Measurements from ENCODE around the gene FOXD1.
A peak's percentile ranks its signal among the peaks of the same experiment; 100 is the strongest.

FOXD1 gene

DNA sequence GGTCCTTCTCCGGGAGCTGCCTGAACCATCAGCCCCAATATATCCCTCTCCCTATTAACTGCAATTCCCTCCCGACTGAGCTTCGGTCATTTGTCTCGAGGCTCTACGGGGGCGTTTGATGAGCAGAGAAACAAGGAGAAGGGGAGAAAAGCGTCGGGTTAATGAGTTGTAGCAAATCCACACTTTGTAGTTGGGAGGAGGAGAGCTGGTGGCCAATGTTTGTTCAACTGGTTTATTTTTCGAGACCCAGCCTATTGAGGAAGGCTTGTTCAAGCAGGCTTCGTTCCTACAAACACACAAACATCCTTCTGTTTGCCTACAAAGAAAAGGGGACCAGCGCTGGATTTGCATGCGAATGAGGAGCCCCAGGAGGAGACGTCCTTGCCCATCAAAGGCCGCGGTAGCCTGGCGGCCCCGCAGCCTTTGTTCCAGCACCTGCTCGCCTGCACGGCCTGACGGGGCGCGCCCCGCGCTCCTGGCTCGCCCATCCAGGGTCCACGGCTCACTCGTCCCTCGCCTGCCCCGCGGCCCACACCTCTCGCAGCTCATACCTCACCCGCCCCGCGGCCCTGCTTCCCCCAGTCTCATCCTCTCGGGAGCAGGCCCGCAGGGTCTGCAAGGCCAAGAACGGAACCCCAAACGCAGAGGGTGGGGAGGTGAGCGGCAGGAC, 4.6 kb downstream of the FOXD1 start:
- no peak overlapping the region for H3K27ac Mint-ChIP-seq (ENCODE audit: low read depth)
- DNase-seq (ENCODE audit: low spot score in 2 of 2) (no peak), ATAC-seq (replicated peaks; ENCODE audit: extremely low read depth, poor library complexity, severe bottlenecking) (no peak)
- H3K4me3 Mint-ChIP-seq: peak overlapping the region; percentile 18
- peaks cover 21% of the 10 kb centered on the region for H3K36me3 Mint-ChIP-seq (ENCODE audit: insufficient read depth)
- peaks cover 6% of the 10 kb centered on the region for H3K4me1 Mint-ChIP-seq
- peaks cover 75% of the 10 kb centered on the region for H3K27me3 Mint-ChIP-seq
- H3K9me3 Mint-ChIP-seq: no peaks in the 10 kb centered on the region

DNA sequence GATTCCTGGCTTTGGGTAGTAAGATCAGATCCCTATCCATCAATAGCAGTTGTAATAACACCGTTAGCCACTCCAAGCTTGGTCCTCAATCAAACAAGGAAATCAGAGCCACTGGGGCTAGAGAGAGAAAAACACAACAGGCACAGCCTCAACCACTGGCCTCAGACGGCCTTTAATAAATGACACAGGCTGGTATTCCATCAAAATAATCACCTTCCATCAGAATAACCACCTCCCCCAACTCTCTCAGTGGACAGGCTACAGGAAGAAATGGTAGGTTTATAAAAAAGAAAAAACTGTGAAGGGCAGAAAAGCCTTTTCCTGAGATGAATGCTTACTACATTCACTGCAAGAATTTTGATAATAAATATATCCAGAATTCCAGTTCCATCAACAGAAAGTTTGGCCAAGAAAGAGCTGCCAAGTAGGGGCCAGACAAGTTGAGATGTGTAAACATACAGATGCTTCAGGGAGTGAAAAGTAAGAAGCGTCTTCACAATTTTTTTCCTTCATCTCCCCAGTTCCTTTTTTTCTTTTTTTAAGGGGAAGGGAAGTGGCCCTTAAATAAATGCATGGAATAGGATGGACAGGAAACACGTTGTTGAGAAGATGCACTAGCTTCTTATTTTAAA, 5.5 kb downstream of the FOXD1 start:
- H3K36me3 Mint-ChIP-seq (ENCODE audit: insufficient read depth): peaks cover 16% of the 10 kb centered on the region
- DNase-seq (ENCODE audit: low spot score in 2 of 2) (no peak), ATAC-seq (replicated peaks; ENCODE audit: extremely low read depth, poor library complexity, severe bottlenecking) (no peak)
- no peaks in the 10 kb centered on the region for H3K9me3 Mint-ChIP-seq
- H3K27me3 Mint-ChIP-seq: peaks cover 78% of the 10 kb centered on the region
- H3K4me3 Mint-ChIP-seq: no peak overlapping the region
- H3K27ac Mint-ChIP-seq (ENCODE audit: low read depth): no peak overlapping the region
- H3K4me1 Mint-ChIP-seq: no peaks in the 10 kb centered on the region

DNA sequence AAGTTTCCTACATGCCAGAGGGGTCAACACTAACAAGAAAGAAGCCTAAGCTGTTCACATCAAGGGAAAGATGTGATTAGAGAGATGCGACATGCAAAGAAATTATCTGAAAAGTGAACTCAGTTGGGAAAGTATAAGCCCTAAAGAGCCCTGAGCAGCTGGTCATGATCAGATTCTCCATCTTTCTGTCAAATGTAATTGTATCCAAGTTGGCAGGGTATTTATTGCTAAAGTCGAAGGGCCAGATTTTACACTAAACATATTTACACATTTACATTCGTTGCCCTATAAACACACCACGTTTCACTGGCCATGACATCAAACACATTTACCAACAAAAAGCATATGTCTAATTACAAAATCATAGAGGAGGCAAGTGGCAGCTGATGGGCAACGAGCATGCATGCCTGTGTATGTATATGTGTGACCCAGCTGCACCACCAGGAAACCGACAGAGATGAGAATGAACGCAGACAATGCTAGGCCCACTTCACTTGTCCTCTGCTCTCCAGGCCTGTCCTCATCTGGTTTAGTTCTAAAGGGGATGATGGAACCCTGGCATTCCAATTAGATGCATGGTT, 6.3 kb downstream of the FOXD1 start:
- H3K27me3 Mint-ChIP-seq: peaks cover 86% of the 10 kb centered on the region
- no peak overlapping the region for H3K27ac Mint-ChIP-seq (ENCODE audit: low read depth)
- ATAC-seq (replicated peaks; ENCODE audit: extremely low read depth, poor library complexity, severe bottlenecking): no peak
- peaks cover 14% of the 10 kb centered on the region for H3K36me3 Mint-ChIP-seq (ENCODE audit: insufficient read depth)
- peaks cover under 1% of the 10 kb centered on the region for H3K4me1 Mint-ChIP-seq
- H3K4me3 Mint-ChIP-seq: no peak overlapping the region
- no peaks in the 10 kb centered on the region for H3K9me3 Mint-ChIP-seq
- DNase-seq (ENCODE audit: low spot score in 2 of 2): no peak

DNA sequence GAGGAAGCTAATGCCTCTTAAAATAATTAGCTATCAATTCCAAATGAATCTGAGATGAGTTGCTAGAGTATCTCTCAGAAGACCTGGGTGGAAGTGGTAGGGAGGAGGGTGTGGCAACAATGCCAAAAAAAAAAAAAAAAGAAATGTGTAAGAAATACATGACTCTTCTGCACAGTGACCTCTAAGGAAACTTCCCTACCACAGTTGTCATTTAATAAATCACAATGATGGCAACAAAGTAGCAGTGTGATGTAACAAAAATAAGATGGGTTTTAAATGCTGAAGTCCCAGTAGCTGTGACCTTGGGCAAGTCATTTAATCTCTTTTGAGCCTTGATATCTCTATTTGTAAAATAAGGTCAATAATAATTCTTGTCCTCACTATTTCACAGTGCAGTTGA, 7.2 kb downstream of the FOXD1 start:
- ATAC-seq (replicated peaks; ENCODE audit: extremely low read depth, poor library complexity, severe bottlenecking): no peak
- peaks cover 6% of the 10 kb centered on the region for H3K4me1 Mint-ChIP-seq
- H3K36me3 Mint-ChIP-seq (ENCODE audit: insufficient read depth): peaks cover 10% of the 10 kb centered on the region
- no peak for DNase-seq (ENCODE audit: low spot score in 2 of 2)
- H3K4me3 Mint-ChIP-seq: no peak overlapping the region
- no peaks in the 10 kb centered on the region for H3K9me3 Mint-ChIP-seq
- H3K27ac Mint-ChIP-seq (ENCODE audit: low read depth): no peak overlapping the region
- H3K27me3 Mint-ChIP-seq: peaks cover 95% of the 10 kb centered on the region

DNA sequence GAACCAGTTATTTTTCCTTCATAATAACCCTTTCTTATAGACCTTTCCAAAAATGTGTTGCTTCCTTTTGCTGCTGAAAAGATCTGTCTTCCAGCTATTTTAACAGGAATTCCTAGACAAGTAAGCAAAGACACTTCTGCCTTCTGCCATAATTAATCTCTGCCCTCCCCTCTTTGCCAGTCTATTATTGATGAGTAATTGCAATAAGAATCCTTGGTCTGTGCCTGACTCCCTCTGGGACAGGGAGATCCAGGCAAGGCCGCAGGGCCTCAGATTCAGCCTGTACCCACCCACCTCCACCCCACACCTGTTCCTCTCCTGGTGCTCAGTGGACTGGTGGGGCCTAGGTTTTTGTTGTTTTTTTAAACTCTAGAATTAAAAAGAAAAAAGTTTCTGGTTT, 8.3 kb downstream of the FOXD1 start:
- peaks cover 100% of the 10 kb centered on the region for H3K27me3 Mint-ChIP-seq

DNA sequence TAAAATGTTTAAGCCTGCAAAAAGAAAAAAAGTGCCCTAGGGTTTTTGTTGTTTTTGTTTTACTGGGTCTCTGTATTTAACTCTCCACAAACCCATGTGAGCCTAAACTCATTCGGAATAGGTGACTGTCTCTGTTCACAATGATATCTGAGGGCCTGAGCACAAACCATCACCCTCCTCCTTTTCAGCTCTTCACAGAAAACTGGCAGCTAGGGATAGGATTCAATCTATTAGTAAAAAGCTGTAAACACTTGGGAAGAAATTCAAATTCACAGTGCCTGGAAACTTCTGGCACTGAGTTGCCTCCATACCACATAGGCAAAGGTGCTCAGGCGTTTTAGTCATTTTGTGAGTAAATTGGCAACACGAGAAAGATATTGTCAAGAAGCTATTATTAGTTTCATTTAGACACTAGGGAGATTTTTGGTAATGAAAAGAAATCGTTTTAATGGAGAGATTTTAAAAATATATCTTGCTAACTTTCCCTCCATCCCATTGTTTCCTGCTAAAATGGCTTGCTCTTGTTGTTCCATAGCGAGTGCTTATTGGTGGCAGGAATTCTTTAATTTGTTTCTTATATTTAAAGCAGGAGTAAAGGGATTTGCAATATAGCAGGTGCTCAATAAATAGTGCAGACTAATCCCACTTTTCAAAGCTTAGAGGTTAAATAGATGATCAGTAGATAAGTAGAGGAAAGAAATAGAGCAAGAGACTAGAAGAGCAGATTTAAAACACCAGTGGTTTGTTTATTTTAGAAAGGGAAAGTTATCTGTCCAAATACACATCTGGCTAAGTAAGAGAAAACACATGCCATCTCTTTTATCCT, 9.7 kb downstream of the FOXD1 start:
- DNase-seq (ENCODE audit: low spot score in 2 of 2): no peak
- no peaks in the 10 kb centered on the region for H3K9me3 Mint-ChIP-seq
- no peak overlapping the region for H3K27ac Mint-ChIP-seq (ENCODE audit: low read depth)
- peaks cover 100% of the 10 kb centered on the region for H3K27me3 Mint-ChIP-seq
- peaks cover 6% of the 10 kb centered on the region for H3K4me1 Mint-ChIP-seq
- H3K4me3 Mint-ChIP-seq: no peak overlapping the region
- no peak for ATAC-seq (replicated peaks; ENCODE audit: extremely low read depth, poor library complexity, severe bottlenecking)
- peaks cover 8% of the 10 kb centered on the region for H3K36me3 Mint-ChIP-seq (ENCODE audit: insufficient read depth)

More for the DNA sequence above, 8.3 kb downstream of the FOXD1 start:
- DNase-seq (ENCODE audit: low spot score in 2 of 2) (no peak), ATAC-seq (replicated peaks; ENCODE audit: extremely low read depth, poor library complexity, severe bottlenecking) (no peak)
- H3K27ac Mint-ChIP-seq (ENCODE audit: low read depth): no peak overlapping the region
- peaks cover 15% of the 10 kb centered on the region for H3K36me3 Mint-ChIP-seq (ENCODE audit: insufficient read depth)
- no peaks in the 10 kb centered on the region for H3K9me3 Mint-ChIP-seq
- peaks cover 6% of the 10 kb centered on the region for H3K4me1 Mint-ChIP-seq
- H3K4me3 Mint-ChIP-seq: no peak overlapping the region

DNA sequence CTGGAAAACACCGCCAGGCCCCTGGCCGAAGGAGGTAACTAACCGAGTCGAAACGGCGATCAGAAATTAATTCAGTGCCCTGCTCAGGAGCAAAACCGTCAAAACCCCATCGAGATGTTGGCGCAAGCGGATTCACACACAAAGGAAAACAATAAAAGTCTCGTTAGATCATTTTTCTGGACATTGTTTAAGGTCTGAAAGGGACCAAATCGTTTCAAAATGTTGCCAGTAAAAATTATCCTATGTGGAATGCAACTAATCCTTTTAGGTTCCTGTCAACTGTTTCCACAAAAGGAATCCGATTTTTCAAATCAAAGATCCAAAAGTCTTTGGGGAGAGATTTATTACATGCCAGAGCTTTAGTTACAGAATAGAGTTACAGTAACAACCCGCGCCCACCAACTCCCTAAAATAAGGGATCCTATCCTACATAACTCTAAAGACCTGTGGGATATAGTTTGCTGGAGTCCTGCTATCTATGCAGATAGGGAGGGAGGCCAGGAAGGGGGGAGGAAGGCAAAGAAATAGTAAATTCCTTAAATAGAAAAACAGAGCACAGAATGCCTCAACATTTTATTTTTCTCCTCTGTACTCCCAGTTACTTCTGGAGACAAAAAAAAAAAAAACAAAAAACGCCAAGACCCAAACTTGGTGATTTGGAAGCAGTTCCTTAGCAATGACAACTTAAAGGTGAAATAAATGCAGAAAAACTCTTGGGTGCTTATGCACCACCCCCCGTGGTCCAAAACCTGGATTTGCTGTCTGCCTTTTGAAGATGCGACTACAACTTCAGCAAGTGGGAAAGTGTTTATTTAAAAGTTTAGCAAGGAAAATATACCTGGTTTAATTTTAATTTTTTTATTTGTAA, 10.6 kb downstream of the FOXD1 start:
- DNase-seq (ENCODE audit: low spot score in 2 of 2) (no peak), ATAC-seq (replicated peaks; ENCODE audit: extremely low read depth, poor library complexity, severe bottlenecking) (no peak)
- H3K27me3 Mint-ChIP-seq: peaks cover 100% of the 10 kb centered on the region
- no peak overlapping the region for H3K27ac Mint-ChIP-seq (ENCODE audit: low read depth)
- H3K9me3 Mint-ChIP-seq: no peaks in the 10 kb centered on the region
- peaks cover 6% of the 10 kb centered on the region for H3K4me1 Mint-ChIP-seq
- H3K36me3 Mint-ChIP-seq (ENCODE audit: insufficient read depth): peaks cover 8% of the 10 kb centered on the region
- H3K4me3 Mint-ChIP-seq: no peak overlapping the region

DNA sequence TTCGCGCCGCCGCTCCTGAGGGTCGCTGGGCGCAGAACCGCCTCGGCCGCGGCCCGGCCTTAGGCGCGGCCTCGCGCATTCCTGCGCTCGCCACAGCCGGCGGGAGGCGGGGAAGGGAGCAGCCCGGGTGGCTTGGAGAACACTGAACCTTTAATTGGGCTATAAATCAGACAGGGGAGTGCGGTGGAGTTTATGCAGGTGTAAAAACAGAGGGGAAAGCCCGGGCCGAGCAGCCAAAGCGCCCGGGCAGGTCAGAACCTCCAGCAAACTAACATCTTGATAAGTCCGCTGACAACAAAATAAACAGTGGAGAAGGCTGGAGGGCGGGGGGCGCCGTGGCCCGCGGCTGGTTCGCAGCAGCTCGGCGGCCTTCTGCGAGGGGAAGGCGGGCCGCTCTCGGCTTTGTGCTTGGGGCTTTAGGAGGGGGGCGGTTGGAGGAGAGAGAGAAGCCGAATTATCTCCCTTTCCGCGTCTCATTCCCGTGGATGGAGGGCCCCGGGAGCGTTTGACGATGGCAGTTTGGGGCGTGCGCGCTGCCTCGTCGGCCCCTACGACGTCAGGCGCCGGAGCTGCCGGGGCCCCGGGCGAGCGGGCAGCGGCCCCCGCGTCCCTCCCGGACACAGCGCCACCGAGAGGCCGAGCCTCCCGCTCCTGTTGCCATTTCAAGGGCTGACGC, 11.3 kb downstream of the FOXD1 start:
- no peak for ATAC-seq (replicated peaks; ENCODE audit: extremely low read depth, poor library complexity, severe bottlenecking)
- Mint-ChIP-seq H3K9me3 (no peaks in the 10 kb centered on the region), H3K27ac (ENCODE audit: low read depth) (peak overlapping the region; percentile 67), H3K27me3 (peaks cover 100% of the 10 kb centered on the region), H3K36me3 (ENCODE audit: insufficient read depth) (peaks cover 8% of the 10 kb centered on the region), H3K4me3 (peak overlapping the region; percentile 54), H3K4me1 (peaks cover 6% of the 10 kb centered on the region)
- DNase-seq (ENCODE audit: low spot score in 2 of 2): no peak

DNA sequence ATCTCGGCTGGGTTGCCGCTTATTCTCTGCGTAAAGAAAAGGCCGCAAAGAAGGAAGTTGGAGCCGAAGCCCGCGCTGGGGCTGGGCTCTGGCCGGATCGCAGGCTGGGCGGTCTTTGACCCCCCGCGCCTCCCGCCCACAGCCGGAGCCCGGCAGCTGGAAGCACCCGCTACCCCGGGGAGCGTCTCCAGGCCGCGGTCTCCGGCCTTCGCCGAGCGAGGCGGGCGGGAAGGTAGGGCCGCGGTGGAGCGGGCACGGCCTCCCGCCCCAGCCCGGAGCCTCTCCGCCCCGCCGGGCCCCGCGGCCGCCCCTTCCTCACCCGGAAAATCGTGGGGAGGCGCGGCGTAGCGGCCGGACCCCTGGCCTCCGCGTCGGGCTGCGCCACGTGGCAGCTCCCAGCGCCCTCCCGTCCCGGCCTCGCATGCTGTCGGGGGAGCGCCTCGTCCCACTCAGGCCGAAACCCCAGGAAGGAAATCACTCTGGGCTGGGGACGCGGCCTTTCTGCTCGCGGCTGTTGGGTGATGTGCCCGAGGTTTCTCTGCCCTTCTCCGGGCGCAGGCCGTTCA, 12.0 kb downstream of the FOXD1 start:
- DNase-seq (ENCODE audit: low spot score in 2 of 2): no peak
- peak overlapping the region; percentile 67 for H3K27ac Mint-ChIP-seq (ENCODE audit: low read depth)
- peak overlapping the region; percentile 54 for H3K4me3 Mint-ChIP-seq
- peaks cover 6% of the 10 kb centered on the region for H3K4me1 Mint-ChIP-seq
- H3K9me3 Mint-ChIP-seq: no peaks in the 10 kb centered on the region
- peaks cover 8% of the 10 kb centered on the region for H3K36me3 Mint-ChIP-seq (ENCODE audit: insufficient read depth)
- peaks cover 97% of the 10 kb centered on the region for H3K27me3 Mint-ChIP-seq
- no peak for ATAC-seq (replicated peaks; ENCODE audit: extremely low read depth, poor library complexity, severe bottlenecking)

DNA sequence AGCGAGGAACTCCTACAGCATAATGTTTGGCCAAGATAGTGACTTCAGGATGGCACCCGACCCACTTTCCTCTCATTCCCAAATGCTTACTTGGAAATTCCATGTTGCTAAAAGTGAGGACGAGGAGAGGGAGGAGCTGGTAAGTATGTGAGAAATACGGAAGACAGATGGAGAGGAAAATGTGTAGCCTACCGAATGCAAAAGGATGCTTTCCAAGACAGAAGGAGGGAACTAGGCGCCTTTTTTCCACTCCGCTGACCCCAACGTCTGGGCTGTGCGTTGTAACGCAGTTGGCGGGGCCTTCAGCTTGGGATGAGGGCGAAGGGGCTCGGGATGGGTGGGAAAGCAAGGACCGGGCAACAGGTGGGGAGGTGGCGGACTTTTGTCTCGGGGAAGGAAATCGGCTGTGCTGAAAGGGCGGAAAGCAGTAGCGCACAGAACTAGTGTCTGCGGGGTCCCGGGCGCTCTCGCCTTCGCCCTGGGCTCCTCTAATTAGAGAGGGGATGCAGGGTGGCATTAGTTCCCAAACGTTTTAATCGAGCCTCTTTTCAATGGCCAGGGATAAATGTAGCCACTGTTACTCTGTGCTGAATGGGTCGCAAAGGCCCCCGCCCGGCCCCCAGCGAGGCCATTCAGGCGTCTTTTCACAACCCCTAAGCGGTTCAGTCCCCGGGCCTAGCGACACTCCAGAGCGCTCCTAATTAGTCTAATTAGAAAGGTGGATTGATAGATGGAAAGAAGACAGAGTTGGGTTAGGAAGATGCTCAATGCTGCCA, 12.6 kb downstream of the FOXD1 start:
- ATAC-seq (replicated peaks; ENCODE audit: extremely low read depth, poor library complexity, severe bottlenecking): no peak
- no peak for DNase-seq (ENCODE audit: low spot score in 2 of 2)
- peaks cover 91% of the 10 kb centered on the region for H3K27me3 Mint-ChIP-seq
- no peak overlapping the region for H3K4me3 Mint-ChIP-seq
- no peaks in the 10 kb centered on the region for H3K9me3 Mint-ChIP-seq
- peaks cover 6% of the 10 kb centered on the region for H3K4me1 Mint-ChIP-seq
- peaks cover 8% of the 10 kb centered on the region for H3K36me3 Mint-ChIP-seq (ENCODE audit: insufficient read depth)
- no peak overlapping the region for H3K27ac Mint-ChIP-seq (ENCODE audit: low read depth)

DNA sequence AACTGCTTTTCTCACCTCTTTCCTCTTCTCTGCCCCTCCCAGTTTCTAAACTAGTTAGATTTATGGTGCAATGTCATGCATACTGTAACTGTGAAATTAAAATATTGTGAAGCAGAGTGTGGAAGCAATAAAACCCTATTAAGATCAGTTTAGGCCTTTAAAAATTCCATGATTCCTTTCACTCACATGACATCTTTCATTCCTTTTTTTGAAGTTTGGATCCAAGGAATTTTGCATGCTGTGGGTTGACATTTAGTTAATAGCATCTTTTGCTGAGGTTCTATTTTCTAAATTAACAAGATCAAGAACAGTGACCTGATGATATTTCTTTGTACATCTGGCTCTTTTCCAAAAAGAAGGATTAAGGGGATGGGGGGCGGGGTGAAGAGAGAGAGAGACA, 13.7 kb downstream of the FOXD1 start:
- DNase-seq (ENCODE audit: low spot score in 2 of 2) (no peak), ATAC-seq (replicated peaks; ENCODE audit: extremely low read depth, poor library complexity, severe bottlenecking) (no peak)
- H3K27me3 Mint-ChIP-seq: peaks cover 80% of the 10 kb centered on the region
- H3K4me3 Mint-ChIP-seq: no peak overlapping the region
- H3K9me3 Mint-ChIP-seq: no peaks in the 10 kb centered on the region
- H3K27ac Mint-ChIP-seq (ENCODE audit: low read depth): no peak overlapping the region
- H3K36me3 Mint-ChIP-seq (ENCODE audit: insufficient read depth): peaks cover 8% of the 10 kb centered on the region
- peaks cover 6% of the 10 kb centered on the region for H3K4me1 Mint-ChIP-seq
